CD4-positive, alpha-beta T cell treated with Interleukin-4 for 4 hours (primary cell): ENCODE results near the gene CST4.
A peak's percentile ranks its signal among the peaks of the same experiment; 100 is the strongest.
"Not testable (repeated sequence)": the region's sequence is repeated elsewhere in the genome, so short reads cannot be mapped to it uniquely, and the experiment has no call there.

Source experiments
- DNase-seq: peaks from one replicate; pipeline ENCODE4 v3.0.0-alpha.2; 2020

The CST4 gene

DNA sequence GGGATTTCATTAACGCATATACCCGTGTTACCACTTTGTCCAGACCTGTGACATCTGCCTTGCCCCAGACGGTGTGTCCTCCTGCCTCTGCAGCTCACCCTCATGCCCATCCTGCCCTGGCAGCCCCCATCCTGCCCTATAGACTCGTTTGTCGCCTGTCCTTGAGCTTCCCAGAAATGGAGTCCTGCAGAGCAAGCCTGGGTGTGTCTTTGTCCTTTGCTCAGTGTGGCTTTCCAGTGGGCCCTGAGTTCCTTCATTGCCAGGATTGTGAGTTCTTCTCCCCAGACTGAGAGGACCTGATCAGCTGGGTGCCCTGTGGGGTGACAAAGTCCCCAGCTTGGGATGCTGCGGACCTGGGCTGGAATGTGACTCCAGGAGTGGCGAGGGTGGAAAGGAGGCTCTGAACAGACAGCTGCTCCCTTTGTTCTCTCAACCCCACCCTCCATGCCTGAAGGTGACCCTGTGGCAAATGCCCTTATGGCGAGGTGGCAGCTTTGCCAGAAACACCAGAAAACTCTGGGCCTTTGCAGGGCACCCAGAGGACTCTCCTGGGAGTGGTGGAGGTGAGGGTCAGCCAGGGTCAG, 48.7 kb downstream of the CST4 start:
- no peak for DNase-seq

DNA sequence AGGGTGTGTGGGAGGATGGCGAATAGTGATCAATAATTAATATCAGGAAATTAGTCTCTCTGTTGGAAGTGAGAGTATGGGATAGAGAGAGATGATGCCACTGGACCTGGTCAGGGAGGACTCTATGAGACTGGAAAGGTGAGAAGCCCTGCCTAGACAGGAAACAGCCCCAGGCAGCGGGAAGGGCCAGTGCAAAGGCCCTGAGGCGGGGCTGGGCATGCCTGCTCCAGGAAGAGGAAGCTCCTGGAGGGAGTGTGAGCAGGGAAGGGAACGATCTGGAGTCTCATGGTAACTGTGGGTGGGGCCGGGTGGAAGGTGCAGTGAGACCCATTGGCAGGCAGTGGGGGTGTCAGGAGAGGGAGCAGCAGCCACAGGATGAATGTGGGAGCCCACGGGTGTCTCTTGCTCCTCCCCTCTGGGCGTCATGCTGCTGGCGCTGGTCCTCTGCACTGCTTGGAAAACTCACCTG, 49.3 kb downstream of the CST4 start:
- no peak for DNase-seq

DNA sequence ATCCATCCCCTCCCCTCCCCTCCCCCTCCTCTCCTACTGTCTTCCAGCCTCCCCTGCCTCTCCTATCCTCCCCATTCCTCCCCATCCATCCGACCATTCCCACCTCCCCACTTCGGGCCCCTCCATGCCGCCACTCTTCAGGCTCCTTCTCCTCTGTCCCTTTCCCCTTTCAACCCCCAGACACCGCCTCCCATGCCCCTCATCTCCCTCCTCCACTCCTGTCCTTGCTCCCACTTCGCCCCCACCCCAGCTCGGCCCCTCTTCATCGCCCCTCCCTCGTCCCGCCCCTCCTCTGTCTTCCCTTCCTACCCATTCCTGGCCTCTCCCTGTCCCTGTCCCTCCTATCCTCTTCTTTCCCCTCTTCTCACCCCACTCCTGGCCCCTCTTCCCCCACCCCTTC, 50.5 kb downstream of the CST4 start:
- DNase-seq: no peak

DNA sequence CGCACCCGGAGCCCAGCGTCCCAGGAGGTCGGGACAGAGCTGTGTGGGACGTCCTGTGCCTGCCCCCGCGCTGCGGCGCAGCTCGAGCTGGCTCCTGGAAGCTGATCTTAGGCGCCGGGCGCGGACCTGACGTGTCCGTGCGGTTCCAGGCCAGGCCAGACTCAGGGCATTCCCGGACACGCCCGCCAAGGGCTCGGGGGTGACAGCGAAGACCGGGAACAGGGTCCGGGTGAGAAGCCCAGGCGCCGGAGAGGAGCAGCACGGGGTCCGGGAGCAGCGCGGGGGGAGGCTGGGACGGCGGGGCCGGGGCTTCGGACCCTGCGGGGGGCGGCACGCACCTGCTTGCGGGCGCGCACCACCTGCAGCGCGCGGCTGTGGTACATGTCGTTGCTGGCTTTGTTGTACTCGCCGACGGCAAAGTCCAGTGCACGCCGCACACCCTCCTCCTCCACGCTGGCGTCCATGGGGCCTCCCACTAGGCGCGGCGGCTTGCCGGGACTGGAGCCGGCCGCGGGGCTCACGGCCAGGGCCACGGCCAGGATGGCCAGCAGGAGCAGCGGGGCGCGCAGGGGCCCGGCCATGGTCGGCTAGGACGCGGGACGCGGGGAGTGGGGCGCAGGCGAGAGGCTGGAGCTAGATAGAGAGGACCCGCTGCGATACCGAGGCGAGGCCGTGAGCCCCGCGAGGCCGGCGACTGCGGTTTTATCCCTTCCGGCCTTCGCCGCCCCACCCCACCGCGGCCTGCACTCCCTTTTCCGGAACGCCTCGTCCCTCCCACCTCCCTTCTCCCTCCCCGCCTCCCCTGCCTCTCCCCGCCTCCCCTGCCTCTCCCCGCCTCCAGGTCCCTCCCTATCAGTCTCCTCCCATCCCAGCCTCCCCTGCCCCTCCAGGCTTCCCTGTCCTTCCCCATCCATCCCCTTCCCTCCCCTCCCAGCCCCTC, 51.3 kb downstream of the CST4 start, which contains the start of gene CST3:
Gene CST3 (minus strand): TSS at position 674 of the 940 bp plus-strand sequence. CDS start 93 bp downstream, at position 581.
- peak; percentile 9 for DNase-seq

DNA sequence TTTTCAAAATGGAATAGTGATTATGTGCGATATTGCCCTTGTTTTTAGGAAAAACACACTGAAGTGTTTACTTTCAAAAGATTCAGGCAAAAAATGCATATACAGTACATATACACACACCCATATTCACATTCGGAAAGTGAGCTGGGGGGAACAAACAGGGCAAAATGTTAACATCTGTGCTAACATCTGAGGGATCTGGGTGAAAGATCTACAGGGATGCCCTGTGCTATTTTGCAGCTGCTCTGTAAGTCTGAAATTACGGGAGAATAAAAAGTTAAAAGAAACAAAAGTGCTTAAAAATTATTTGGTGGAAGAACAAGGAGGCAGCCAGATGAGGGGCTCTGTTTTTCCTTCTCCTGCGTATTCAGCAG, 51.9 kb downstream of the CST4 start:
- DNase-seq: no peak

DNA sequence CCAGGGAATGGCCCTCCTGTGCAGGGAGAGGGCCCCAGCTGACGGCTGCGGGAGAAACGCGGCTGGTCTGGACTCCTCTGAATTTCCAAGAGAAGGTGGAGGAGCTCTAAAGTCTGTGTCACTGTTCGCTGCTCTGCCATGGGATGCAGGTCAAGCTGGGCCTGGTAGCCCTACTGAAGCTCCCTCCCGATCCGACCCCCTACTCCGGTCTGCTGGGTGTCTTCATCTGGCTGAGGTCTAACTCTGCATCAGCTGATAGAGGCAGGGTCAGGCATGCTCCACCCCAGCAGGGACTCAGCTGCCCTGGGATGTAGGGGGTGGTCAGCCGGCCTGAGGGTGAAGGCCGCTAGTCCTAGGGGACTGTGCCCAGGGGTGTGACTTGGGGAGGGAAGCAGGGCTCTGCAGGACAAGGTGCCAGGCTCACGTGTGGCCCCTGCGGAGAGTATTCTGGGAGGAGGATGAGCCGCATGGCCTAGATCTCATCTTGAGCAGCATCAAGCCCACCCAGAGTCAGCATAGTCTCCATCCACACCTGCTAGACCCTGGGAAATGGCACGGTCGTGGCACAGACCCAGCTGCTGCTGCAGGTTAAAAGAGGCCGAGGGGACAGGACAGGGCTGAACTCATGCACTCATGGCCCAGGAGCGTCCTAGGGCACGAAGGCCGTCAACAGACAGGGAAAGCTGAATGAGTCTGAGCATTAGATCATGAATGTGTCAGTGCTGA, 52.5 kb downstream of the CST4 start:
- DNase-seq: no peak

DNA sequence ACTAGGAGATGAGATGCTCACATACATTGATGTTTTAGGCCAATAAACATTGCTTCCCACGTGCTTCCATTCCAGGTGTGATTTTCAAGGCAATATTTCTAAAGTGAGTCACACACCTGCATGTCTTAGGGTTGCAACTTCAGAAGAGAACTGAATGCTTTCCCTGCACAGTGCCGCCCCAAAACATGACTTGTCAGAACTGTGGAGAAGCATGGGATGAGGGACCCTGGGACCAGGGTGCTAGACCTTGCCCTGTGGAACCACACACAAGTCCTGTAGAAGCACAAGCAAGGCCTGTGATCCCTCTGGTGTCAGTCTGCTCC, 53.1 kb downstream of the CST4 start:
- DNase-seq: not testable (repeated sequence)
